Fibroblast of skin of left biceps (primary cell): ENCODE results near the gene METTL25.
"Not testable (repeated sequence)": the region's sequence is repeated elsewhere in the genome, so short reads cannot be mapped to it uniquely, and the experiment has no call there.

Experiments used
- DNase-seq, 2 experiments: peaks; one replicate each; pipeline ENCODE4 v3.0.0-alpha.2; 2013; ENCODE audit warnings: low read depth in 2 of 2

Gene METTL25, protein sequence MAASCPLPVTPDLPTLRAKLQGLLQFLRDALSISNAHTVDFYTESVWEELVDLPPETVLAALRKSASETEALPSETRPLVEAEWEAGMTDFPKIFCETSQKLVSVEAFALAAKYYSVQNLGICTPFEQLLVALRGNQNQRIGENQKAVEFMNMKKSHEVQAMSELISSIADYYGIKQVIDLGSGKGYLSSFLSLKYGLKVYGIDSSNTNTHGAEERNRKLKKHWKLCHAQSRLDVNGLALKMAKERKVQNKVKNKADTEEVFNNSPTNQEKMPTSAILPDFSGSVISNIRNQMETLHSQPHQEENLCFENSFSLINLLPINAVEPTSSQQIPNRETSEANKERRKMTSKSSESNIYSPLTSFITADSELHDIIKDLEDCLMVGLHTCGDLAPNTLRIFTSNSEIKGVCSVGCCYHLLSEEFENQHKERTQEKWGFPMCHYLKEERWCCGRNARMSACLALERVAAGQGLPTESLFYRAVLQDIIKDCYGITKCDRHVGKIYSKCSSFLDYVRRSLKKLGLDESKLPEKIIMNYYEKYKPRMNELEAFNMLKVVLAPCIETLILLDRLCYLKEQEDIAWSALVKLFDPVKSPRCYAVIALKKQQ

DNA sequence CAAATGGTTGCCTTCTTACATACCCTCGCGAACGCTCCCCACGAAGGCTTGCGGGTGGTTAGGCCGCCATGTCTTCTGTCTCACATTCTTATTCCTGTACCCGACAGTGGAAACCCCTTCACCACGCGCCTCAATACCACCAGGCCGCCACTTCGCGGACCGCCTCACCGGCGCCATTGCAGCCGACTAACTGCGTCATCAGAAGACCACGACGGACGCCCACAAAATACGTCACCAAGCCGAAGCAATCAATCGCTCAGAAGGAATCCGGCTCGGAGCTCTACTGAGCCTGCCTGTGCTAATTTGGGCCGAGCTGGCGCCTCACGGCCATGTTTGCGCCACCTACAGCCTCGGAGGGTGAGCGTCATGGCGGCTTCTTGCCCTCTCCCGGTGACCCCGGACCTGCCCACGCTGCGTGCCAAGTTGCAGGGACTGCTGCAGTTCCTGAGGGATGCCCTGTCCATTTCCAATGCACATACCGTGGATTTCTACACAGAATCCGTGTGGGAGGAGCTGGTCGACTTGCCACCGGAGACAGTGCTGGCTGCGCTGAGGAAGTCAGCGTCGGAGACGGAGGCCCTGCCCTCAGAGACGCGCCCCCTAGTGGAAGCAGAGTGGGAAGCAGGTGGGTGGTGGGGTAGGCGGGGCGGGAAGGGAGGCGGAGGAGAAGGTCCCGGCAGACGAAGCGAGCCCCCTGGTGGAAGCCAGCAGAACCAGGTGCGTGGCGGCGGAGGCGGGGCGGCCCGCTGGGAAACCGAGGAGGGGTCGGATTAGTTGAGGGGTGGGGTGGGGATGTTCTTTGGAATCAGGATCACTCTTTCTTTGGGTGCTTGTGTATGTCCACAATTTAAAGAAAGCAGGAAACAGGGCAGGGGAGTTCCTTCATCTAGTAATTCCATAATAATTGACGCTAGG is at the start of gene METTL25, which contains the start of gene CCDC59:
Gene METTL25, plus strand, starts transcription at position 330 of the 915 bp plus-strand sequence. Its CDS starts 37 bp downstream, at position 367.
Gene CCDC59, minus strand, starts transcription at position 188 of the 915 bp plus-strand sequence. Its CDS starts 11 bp downstream, at position 177.
- peak; percentile 96 to 97 for DNase-seq

- DNase-seq: no peak
These were observed 43.9 kb upstream of the METTL25 start for GRCh38 chr12:82314406-82314892.

DNA sequence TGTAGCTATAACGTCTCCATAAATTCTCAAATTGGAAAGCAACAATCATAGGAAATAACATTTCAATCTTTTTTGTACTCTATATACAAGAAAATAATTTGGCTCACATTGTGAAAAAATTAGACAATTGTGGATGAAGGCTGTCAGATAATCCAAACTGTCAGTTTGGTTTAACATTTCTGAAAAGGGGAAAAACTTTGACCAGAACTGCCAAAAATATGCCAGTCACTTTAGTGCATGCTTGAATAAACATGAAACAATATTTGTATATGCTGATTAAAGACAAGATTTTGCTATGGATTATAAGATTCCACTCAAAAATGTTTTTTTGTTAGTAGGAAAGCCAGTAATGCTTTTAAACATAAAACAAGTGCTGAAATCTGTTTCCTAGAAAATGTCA is 39.1 kb upstream of the METTL25 start:
- no peak for DNase-seq

- DNase-seq: no peak
These were observed 32.6 kb upstream of the METTL25 start for GRCh38 chr12:82325540-82326336.

DNA sequence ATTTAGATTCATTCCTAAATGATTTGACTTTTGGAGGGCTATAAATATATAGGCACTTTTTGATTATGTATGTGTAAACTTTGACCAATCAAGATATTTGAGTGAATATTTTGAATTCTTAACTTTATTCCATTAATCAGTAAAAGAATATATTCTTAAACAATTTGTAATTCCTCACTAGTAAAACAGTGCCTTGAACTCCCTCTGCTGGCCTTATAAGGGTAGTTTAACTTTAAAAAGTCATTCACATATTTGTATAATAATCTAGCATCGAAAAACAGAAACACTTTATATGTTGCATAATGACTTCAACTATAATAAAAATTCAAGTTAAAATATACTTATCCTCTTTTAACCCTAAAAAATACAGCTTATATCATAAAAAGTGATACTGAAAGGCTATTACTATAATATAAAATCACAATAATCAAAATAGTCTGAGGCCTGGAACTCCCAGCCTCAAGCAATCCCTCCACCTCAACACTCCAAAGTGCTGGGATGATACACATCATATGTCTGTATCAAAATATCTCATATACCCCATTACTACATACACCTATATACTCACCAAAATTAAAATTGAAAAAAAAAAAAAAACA is 31.3 kb upstream of the METTL25 start:
- no peak for DNase-seq

DNA sequence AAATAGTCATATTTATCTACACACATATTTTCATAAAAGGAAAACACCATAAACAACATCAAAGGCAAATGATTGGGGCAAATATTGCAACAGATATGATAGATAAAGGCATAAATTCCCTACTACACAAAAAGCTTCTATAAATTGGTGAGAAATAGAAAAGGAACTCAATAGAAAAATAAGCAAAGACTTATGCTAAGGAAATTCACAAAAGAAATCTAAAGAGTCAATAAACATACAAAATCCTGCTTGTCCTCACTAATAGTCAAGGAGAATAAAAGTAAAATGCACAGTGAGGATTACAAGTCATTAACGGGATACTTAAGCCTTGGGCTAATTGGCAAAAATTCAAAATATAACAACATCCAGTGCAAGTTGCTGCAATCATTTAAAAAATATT is 30.5 kb upstream of the METTL25 start:
- DNase-seq: no peak

DNA sequence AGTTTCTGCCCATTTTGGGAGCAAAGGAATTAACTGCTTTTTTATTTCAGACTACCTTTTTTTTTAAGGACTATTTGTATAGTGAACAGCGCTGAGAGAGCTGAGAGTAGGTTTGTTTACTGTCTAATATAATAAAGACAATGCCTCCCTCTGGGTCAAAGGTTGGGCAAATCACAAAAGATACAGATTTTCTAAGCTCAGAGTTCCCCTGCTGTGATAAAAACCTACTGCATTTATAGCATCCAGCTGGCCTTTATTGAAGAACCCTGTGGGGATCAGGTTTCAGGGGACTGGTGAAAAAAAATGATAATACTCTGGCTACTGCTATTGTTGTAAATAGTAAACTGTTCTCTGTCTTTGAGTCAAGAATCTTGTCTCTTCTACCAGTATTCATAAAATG is 28.8 kb upstream of the METTL25 start:
- no peak for DNase-seq

GRCh38 chr12:82350161-82350560 is 8.2 kb upstream of the METTL25 start:
- no peak for DNase-seq

- no peak for DNase-seq
These were observed 6.9 kb upstream of the METTL25 start for GRCh38 chr12:82351390-82351789.

- no peak for DNase-seq
These were observed 989 bp upstream of the METTL25 start for GRCh38 chr12:82357340-82357739.

DNA sequence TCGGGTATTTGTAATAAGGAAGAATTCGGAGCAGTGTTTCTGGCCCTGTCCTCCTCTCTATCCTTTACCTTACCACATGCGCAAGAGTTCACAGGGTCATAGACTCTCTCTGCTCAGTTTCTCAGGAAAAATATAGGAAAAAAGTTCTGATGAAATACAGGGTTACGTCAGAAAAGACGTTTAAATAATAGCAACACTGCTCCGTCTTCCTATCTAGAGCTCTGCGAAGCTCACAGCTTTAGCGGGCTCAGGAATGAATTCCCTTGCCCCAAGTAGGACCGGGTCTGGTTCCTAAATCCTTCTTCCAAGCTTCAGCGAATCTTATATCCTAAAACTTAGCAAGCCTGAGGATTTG is 507 bp upstream of the METTL25 start:
- no peak for DNase-seq

DNA sequence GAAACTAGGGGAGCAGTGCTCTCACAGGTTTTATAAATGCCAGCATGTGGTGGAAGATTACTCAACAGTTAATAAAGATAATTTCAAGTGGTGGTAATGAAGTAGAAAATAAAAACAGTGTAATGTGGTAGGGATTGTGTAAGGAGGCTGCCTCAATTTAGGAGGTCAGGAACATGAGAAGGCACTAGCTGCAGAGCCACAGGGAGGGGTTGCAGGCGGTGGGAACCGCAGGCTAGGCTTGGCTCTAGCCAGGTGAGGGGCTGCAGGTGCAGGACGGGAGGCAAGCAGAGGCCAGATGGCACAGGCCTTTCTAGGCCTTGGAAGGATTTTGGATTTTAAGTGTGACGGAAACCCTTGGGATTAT is 768 bp downstream of the METTL25 start:
- DNase-seq: no peak

DNA sequence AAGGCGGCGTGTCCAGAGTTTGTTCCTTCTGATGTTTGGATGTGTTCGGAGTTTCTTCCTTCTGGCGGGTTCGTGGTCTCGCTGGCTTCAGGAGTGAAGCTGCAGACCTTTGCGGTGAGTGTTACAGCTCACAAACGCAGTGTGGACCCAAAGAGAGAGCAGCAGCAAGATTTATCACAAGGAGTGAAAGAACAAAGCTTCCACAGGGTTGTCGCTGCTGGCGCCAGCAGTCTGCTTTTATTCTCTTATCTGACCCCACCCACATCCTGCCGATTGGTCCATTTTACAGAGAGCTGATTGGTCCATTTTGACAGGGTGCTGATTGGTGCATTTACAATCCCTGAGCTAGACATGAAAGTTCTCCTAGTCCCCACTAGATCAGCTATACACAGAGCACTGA is 2.5 kb downstream of the METTL25 start:
- not testable (repeated sequence) for DNase-seq

DNA sequence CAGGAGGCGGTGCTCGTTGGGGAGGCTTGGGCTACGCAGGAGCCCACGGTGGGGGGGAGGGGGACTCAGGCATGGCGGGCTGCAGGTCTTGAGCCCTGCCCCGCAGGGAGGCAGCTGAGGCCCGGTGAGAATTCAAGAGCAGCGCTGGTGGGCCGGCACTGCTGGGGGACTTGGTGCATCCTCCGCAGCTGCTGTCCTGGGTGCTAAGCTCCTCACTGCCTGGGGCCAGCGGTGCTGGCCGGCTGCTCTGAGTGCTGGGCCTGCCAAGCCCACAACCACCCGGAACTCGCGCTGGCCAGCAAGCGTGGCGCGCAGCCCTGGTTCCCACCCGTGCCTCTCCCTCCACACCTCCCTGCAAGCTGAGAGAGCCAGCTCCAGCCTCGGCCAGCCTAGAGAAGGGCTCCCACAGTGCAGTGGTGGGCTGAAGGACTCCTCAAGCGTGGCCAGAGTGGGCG is 3.2 kb downstream of the METTL25 start:
- DNase-seq: no peak

GRCh38 chr12:82363990-82364389 is 5.7 kb downstream of the METTL25 start:
- no peak for DNase-seq

DNA sequence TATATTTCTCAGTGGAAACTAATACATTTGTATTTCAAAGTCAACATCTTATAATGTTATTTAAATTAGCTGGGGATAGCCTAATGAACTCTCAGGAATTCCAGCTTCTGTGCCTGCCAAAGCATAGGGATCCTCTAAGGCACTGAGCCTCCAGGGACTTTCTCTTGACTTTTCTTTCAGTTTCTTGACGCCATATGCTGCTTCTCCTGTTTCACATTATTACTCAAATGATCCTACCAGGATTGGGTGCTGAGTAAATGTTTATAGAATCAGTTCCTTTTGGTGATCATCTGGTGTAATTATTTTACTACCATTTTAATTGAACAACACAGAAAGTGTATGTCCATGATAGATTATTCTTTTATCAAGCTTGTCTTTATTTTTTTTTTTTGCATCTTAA is 7.9 kb downstream of the METTL25 start:
- DNase-seq: no peak

DNA sequence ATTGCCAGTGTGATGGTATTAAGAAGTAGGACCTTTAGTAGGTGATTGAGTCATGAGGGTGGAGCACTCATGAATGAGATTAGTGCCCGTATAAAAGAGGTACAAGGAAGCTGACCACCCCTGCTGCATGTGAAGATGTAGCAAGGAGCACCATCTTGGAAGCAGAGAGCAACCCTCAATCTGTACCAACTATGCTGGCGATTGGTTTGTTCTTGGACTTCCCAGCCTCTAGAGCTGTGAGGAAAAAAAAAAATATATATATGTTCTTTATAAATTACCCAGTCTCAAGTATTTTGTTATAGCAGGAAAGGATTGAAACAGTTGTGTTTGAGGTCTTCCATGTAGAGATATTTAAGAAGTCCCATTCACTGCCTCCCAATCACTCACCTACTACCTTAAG is 16.9 kb downstream of the METTL25 start:
- no peak for DNase-seq

DNA sequence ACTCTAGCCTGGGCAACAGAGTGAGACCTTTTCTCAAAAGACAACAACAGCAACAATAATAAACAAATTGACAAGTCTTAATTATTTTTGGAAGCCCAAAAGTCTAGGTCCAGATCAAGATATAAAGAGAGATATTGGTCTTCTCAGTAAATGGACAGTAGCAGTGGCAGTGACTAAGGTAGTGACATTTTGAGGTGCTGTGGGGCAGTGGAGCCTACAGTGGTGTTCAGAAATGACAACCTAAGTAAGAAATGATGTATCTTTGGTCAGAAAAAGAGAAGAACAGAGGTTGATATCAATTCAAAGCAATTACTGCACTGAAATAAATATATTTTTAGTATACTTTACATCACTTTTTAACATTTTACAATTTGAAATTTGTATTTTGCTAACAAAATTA is 20.7 kb downstream of the METTL25 start:
- no peak for DNase-seq

- no peak for DNase-seq
These were observed 25.7 kb downstream of the METTL25 start for GRCh38 chr12:82383930-82384552.

DNA sequence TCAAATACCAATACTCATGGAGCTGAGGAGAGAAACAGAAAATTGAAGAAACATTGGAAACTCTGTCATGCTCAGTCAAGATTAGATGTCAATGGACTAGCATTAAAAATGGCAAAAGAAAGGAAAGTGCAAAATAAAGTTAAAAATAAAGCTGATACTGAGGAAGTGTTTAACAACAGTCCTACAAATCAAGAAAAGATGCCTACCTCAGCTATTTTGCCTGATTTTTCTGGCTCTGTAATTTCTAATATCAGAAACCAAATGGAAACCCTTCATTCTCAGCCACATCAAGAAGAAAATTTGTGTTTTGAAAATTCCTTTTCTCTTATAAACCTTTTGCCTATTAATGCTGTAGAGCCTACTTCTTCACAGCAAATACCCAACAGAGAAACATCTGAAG is 40.5 kb downstream of the METTL25 start:
- no peak for DNase-seq
